ENCODE data around the gene RAET1G. TPM values are rescaled to one million over a fixed set of nuclear protein-coding genes. Genes with fewer than 3 reads are reported as not detected.

Gene RAET1G
- polyA plus RNA-seq, 10 donors: 0.19 to 0.56 (median 0.29) TPM; not detected in 3

GRCh38 chr6:149867876-149868640, 54.9 kb downstream of the RAET1G start:
- DNase-seq: no peak

Other genes with a start within 250 kb of the RAET1G start
- 10 to 100 TPM; 14.2 to 24.2 (median 20.4) TPM for gene LATS1, start 205.0 kb downstream of the RAET1G start, polyA plus RNA-seq (ENCODE audit: insufficient read length in 10 of 10)
- 10 to 100 TPM; 16.5 to 25.5 (median 23.8) TPM for gene NUP43, start 176.6 kb downstream of the RAET1G start, polyA plus RNA-seq (ENCODE audit: insufficient read length in 10 of 10)
- gene PCMT1, start 173.4 kb downstream of the RAET1G start, polyA plus RNA-seq (ENCODE audit: insufficient read length in 10 of 10): 10 to 100 TPM; 62.6 to 85.9 (median 73.1) TPM
- 10 to 100 TPM; 16.4 to 33.0 (median 23.8) TPM for gene LRP11, start 58.8 kb downstream of the RAET1G start, polyA plus RNA-seq (ENCODE audit: insufficient read length in 10 of 10)
- 1 to 10 TPM in 2 of 10 donors, under 1 TPM in 8; 0.42 to 1.2 (median 0.83) TPM for gene RAET1E, start 25.0 kb downstream of the RAET1G start, polyA plus RNA-seq (ENCODE audit: insufficient read length in 10 of 10)
- under 1 TPM; 0.12 to 0.81 (median 0.44) TPM for gene ULBP2, start 18.9 kb upstream of the RAET1G start, polyA plus RNA-seq (ENCODE audit: insufficient read length in 10 of 10)
- gene ULBP1, start 40.8 kb upstream of the RAET1G start, polyA plus RNA-seq (ENCODE audit: insufficient read length in 10 of 10): under 1 TPM; 0.19 to 0.65 (median 0.52) TPM
- gene RAET1L, start 102.4 kb upstream of the RAET1G start, polyA plus RNA-seq (ENCODE audit: insufficient read length in 10 of 10): under 1 TPM in 3 of 10 donors, not detected in 7; 0.15 to 0.33 (median 0.24) TPM
- 1 to 10 TPM; 1.4 to 3.0 (median 1.9) TPM for gene ULBP3, start 146.0 kb upstream of the RAET1G start, polyA plus RNA-seq (ENCODE audit: insufficient read length in 10 of 10)
- gene PPP1R14C, start 219.9 kb upstream of the RAET1G start, polyA plus RNA-seq (ENCODE audit: insufficient read length in 10 of 10): 10 to 100 TPM; 23.2 to 61.4 (median 39.5) TPM